ENCODE results near the gene PCDHA3.
"Not testable (repeated sequence)": the region's sequence is repeated elsewhere in the genome, so short reads cannot be mapped to it uniquely, and the experiment has no call there.

PCDHA3 gene
- 0 to 1.1 (median 0) reads per million in 17 experiments for total RNA-seq

- no peak for DNase-seq
Observed at GRCh38 chr5:140800816-140801493, at the start of gene PCDHA3. Gene PCDHA3 (plus strand): TSS chr5:140801057.

- DNase-seq: no peak
Observed at GRCh38 chr5:140753561-140753960, 47.3 kb upstream of the PCDHA3 start.

- peak in 1 of 4 experiments; percentile 8 for DNase-seq
Observed at GRCh38 chr5:140764177-140764973, 36.5 kb upstream of the PCDHA3 start.

GRCh38 chr5:140767444-140767843 lies 33.4 kb upstream of the PCDHA3 start:
- DNase-seq: no peak

GRCh38 chr5:140780512-140780911 lies 20.3 kb upstream of the PCDHA3 start:
- DNase-seq: no peak

- peak in 2 of 4 experiments; percentile 6 to 7 for DNase-seq
Observed at GRCh38 chr5:140785905-140786686, 14.8 kb upstream of the PCDHA3 start, which contains the start of gene PCDHA1. Gene PCDHA1 (plus strand): TSS chr5:140786140.

GRCh38 chr5:140787422-140787821 lies 13.4 kb upstream of the PCDHA3 start:
- not testable (repeated sequence) for DNase-seq

- DNase-seq: not testable (repeated sequence)
Observed at GRCh38 chr5:140787849-140788504, 12.9 kb upstream of the PCDHA3 start.

- no peak for DNase-seq
Observed at GRCh38 chr5:140791089-140791488, 9.8 kb upstream of the PCDHA3 start.

GRCh38 chr5:140794595-140795258 lies 6.1 kb upstream of the PCDHA3 start, which contains the start of gene PCDHA2:
Gene PCDHA2 (plus strand): TSS chr5:140794852.
- DNase-seq: no peak

GRCh38 chr5:140795259-140795641 lies 5.6 kb upstream of the PCDHA3 start:
- peak in 1 of 4 experiments; percentile 2 for DNase-seq

- DNase-seq: not testable (repeated sequence)
Observed at GRCh38 chr5:140796072-140796717, 4.7 kb upstream of the PCDHA3 start.

- no peak for DNase-seq
Observed at GRCh38 chr5:140796718-140797095, 4.2 kb upstream of the PCDHA3 start.

GRCh38 chr5:140801494-140801841 lies 611 bp downstream of the PCDHA3 start:
- DNase-seq: no peak

- DNase-seq: not testable (repeated sequence)
Observed at GRCh38 chr5:140802381-140802780, 1.5 kb downstream of the PCDHA3 start.

- DNase-seq: no peak
Observed at GRCh38 chr5:140802781-140803271, 2.0 kb downstream of the PCDHA3 start.

- peak; percentile 4 to 17 (median 12) for DNase-seq
Observed at GRCh38 chr5:140806834-140807775, 6.2 kb downstream of the PCDHA3 start, which contains the start of gene PCDHA4. Gene PCDHA4 (plus strand): TSS chr5:140807068.

GRCh38 chr5:140808241-140808888 lies 7.5 kb downstream of the PCDHA3 start:
- DNase-seq: not testable (repeated sequence)

- no peak for DNase-seq
Observed at GRCh38 chr5:140808889-140809291, 8.0 kb downstream of the PCDHA3 start.

Measured in suppressor macrophage (primary cell).